ENCODE data around the gene SRP68.

The SRP68 gene

GRCh38 chr17:76092526-76093413, 20.5 kb upstream of the SRP68 start:
- no peak for DNase-seq (ENCODE audit: low read depth, low spot score)
- peaks cover 44% of the 10 kb centered on the region for H3K36me3 ChIP-seq (ENCODE audit: insufficient read depth, low read length)
- no peaks in the 10 kb centered on the region for H3K9me3 ChIP-seq (ENCODE audit: low read depth, low read length)
- H3K9ac ChIP-seq (ENCODE audit: insufficient read length): no peak overlapping the region
- no peak overlapping the region for H3K27ac ChIP-seq
- H3K4me3 ChIP-seq: no peak overlapping the region
- TF ChIP-seq EZH2 (IDR thresholded peaks at IDR 0.05): no peak
- TF ChIP-seq POLR2AphosphoS5 (IDR thresholded peaks at IDR 0.05; ENCODE audit: borderline replicate concordance, low read depth, low read length): no peak
- no peak for TF ChIP-seq FOXP2 (optimal IDR thresholded peaks at IDR 0.05; ENCODE audit: control extremely low read depth, extremely low read length, insufficient read depth)

GRCh38 chr17:76091526-76092286, 19.4 kb upstream of the SRP68 start:
- no peak for DNase-seq (ENCODE audit: low read depth, low spot score)

GRCh38 chr17:76090517-76091129, 18.3 kb upstream of the SRP68 start:
- H3K36me3 ChIP-seq (ENCODE audit: insufficient read depth, low read length): peaks cover 32% of the 10 kb centered on the region
- H3K4me3 ChIP-seq: no peak overlapping the region
- H3K9ac ChIP-seq (ENCODE audit: insufficient read length): no peak overlapping the region
- no peak overlapping the region for H3K27ac ChIP-seq
- no peak for DNase-seq (ENCODE audit: low read depth, low spot score)
- TF ChIP-seq POLR2AphosphoS5 (IDR thresholded peaks at IDR 0.05; ENCODE audit: borderline replicate concordance, low read depth, low read length): no peak
- no peak for TF ChIP-seq FOXP2 (optimal IDR thresholded peaks at IDR 0.05; ENCODE audit: control extremely low read depth, extremely low read length, insufficient read depth)
- TF ChIP-seq EZH2 (IDR thresholded peaks at IDR 0.05): no peak
- no peaks in the 10 kb centered on the region for H3K9me3 ChIP-seq (ENCODE audit: low read depth, low read length)

More at GRCh38 chr17:76091526-76092286, 19.4 kb upstream of the SRP68 start:
- no peak overlapping the region for H3K4me3 ChIP-seq
- H3K36me3 ChIP-seq (ENCODE audit: insufficient read depth, low read length): peaks cover 34% of the 10 kb centered on the region
- no peak overlapping the region for H3K9ac ChIP-seq (ENCODE audit: insufficient read length)
- no peaks in the 10 kb centered on the region for H3K9me3 ChIP-seq (ENCODE audit: low read depth, low read length)
- TF ChIP-seq EZH2 (IDR thresholded peaks at IDR 0.05) (no peak), FOXP2 (optimal IDR thresholded peaks at IDR 0.05; ENCODE audit: control extremely low read depth, extremely low read length, insufficient read depth) (no peak), POLR2AphosphoS5 (IDR thresholded peaks at IDR 0.05; ENCODE audit: borderline replicate concordance, low read depth, low read length) (no peak)
- no peak overlapping the region for H3K27ac ChIP-seq

GRCh38 chr17:76089680-76090516, 17.6 kb upstream of the SRP68 start:
- TF ChIP-seq EZH2 (IDR thresholded peaks at IDR 0.05) (no peak), FOXP2 (optimal IDR thresholded peaks at IDR 0.05; ENCODE audit: control extremely low read depth, extremely low read length, insufficient read depth) (no peak), POLR2AphosphoS5 (IDR thresholded peaks at IDR 0.05; ENCODE audit: borderline replicate concordance, low read depth, low read length) (no peak)
- no peak overlapping the region for H3K4me3 ChIP-seq
- no peak overlapping the region for H3K9ac ChIP-seq (ENCODE audit: insufficient read length)
- no peaks in the 10 kb centered on the region for H3K9me3 ChIP-seq (ENCODE audit: low read depth, low read length)
- DNase-seq (ENCODE audit: low read depth, low spot score): no peak
- H3K27ac ChIP-seq: no peak overlapping the region
- peaks cover 35% of the 10 kb centered on the region for H3K36me3 ChIP-seq (ENCODE audit: insufficient read depth, low read length)

- DNase-seq (ENCODE audit: low read depth, low spot score): no peak
- Histone ChIP-seq H3K36me3 (ENCODE audit: insufficient read depth, low read length) (peaks cover 34% of the 10 kb centered on the region), H3K4me3 (no peak overlapping the region), H3K27ac (no peak overlapping the region), H3K9me3 (ENCODE audit: low read depth, low read length) (no peaks in the 10 kb centered on the region), H3K9ac (ENCODE audit: insufficient read length) (no peak overlapping the region)
- TF ChIP-seq FOXP2 (optimal IDR thresholded peaks at IDR 0.05; ENCODE audit: control extremely low read depth, extremely low read length, insufficient read depth) (no peak), EZH2 (IDR thresholded peaks at IDR 0.05) (no peak), POLR2AphosphoS5 (IDR thresholded peaks at IDR 0.05; ENCODE audit: borderline replicate concordance, low read depth, low read length) (no peak)
These were observed 16.7 kb upstream of the SRP68 start for GRCh38 chr17:76088868-76089576.

GRCh38 chr17:76088041-76088867, 15.9 kb upstream of the SRP68 start:
- no peak overlapping the region for H3K27ac ChIP-seq
- TF ChIP-seq FOXP2 (optimal IDR thresholded peaks at IDR 0.05; ENCODE audit: control extremely low read depth, extremely low read length, insufficient read depth) (no peak), EZH2 (IDR thresholded peaks at IDR 0.05) (no peak), POLR2AphosphoS5 (IDR thresholded peaks at IDR 0.05; ENCODE audit: borderline replicate concordance, low read depth, low read length) (no peak)
- no peak overlapping the region for H3K9ac ChIP-seq (ENCODE audit: insufficient read length)
- no peaks in the 10 kb centered on the region for H3K9me3 ChIP-seq (ENCODE audit: low read depth, low read length)
- H3K4me3 ChIP-seq: no peak overlapping the region
- DNase-seq (ENCODE audit: low read depth, low spot score): no peak
- H3K36me3 ChIP-seq (ENCODE audit: insufficient read depth, low read length): peaks cover 26% of the 10 kb centered on the region; the same call in 1 of the 2 replicates
